ENCODE results near the gene HBEGF. TPM values are rescaled to one million over a fixed set of nuclear protein-coding genes. Genes with fewer than 3 reads are reported as not detected.

The HBEGF gene, protein sequence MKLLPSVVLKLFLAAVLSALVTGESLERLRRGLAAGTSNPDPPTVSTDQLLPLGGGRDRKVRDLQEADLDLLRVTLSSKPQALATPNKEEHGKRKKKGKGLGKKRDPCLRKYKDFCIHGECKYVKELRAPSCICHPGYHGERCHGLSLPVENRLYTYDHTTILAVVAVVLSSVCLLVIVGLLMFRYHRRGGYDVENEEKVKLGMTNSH
- 23.4 and 52.8 TPM in 2 replicates for total RNA-seq

DNA sequence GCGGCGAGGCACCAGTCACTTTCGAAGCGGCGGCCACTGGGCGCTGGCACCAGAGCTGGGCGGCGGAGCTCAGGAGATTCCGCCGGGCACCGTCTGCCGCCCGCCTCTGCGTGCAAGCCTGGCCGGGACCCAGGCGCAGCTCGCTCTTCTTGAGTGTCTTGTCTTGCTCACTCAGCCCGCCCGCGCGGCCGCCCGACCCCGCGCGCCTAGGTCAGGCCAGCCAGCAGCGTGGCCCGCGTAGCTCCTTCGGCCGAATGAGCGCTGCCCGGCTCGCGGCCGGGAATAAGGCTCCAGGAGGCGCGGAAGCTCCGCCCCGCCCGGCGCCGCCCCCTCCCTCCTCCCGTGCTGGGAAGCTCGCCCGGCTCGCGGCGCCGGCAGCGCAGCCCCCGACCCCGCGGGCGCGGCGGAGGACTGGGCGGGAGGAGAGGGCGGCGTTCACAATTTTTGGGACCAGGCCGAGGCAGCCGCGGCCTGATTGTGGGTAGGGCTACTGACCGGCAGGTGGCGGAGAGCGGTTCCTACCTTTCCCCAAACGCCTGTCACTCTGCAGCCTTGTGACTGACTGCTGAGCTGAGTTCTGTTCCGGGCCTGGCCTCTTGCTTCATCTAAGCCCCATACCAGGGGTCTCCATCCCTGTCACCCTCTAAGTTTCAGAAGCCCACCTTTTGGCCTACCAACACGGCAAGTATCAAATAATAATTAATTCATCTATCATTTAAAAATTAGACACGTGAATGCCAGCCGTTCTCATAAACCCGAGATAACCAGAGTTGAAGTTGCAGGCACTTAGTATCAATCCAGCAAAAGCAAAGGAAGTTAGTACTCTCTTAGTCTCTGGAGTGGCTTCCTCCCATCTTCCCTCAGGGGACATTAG, at the start of gene HBEGF:
Gene HBEGF, minus strand, starts transcription at position 256 of the 874 bp plus-strand sequence. CDS start 275 bp downstream, outside the sequence.
- DNase-seq (ENCODE audit: low read depth) = no peak

DNA sequence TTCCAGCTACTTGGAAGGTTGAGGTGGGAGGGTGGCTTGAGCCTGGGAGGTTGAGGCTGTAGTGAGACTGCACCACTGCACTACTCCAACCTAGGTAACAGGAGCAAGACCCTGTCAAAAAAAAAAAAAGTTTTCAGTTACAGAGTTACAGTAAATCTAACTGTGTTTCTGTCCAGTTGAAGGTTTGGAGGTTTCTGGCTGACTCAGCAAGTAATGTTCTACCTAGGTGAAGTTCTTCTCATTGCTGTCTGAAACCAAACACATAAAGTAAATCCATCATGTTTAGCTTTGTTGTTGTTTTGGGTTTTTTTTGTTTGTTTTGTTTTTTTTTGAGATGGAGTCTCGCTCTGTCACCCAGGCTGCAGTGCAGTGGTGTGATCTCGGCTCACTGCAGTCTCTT, 47.3 kb upstream of the HBEGF start:
- no peak for DNase-seq (ENCODE audit: low read depth)

DNA sequence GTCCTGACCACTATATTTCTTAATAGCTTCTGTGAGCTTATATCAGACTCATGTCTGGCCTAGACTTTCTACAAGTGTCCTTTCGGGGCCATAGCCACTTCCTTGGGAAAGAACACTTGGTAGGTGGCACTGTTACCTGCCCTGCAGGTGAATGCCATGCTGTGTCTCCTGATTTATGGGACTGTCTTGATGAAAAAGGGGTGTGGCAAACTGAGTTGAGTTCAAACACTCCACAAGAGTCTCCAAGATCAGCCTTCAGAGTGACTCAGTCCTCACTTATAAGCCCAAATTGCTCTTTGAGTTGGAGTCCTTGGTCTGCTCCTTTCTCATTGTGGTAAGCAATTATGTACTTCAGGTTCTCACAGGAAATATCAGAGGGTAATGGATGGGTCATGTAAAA, 45.3 kb upstream of the HBEGF start:
- no peak for DNase-seq (ENCODE audit: low read depth)

DNA sequence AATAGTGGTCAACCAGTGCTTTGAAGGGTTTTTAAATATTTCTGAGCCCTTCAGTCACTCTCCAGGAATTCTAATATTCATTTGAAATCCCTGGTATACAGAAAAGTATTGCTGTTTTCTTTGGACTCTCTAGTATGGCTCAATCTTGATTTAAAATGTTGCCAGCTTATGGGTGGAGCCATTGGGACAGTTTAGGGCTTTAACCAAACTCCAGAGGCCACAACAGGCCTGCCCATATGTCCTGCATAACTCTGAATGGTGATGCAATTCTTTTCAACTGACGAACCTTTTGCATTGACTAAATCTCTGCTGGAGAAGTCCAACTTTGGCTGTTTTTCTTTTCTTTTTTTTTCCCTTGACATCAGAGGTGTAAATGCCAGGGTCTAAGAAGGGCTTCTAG, 44.9 kb upstream of the HBEGF start:
- no peak for DNase-seq (ENCODE audit: low read depth)

DNA sequence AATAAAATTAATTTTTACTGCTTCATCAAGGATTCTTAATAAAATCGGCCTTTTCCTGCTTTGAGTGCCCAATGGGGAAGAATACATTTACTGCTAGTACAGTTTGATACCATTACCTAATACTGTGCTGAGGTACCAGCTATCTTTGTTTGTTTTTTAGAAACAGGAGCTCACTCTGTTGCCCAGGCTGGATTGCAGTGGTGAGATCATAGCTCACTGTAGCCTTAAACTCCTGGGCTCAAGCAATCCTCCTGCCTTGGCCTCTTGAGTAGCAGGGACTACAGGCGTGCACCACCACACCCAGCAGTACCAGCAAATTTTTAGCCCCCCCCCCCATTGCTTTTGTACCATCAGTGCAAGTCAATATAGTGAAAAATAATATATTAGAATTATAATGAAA, 41.6 kb upstream of the HBEGF start:
- no peak for DNase-seq (ENCODE audit: low read depth)

DNA sequence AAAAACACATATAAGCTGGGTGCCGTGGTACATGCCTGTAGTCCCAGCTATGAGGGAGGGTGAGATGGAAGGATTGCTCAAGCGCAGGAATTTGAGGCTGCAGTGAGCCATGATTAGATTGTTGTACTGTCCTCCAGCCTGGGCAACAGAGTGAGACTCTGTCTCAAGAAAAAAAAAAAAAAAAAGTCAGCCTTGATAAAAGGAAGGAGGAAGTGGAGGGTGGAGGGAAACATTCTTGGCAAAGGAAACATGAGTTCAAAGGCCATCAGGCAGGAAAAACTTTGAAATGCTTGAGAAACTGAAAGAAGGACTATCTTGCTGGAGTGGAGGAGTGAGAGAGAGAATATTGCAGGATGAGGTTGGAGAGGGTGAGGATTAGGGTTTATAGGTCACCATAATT, 36.9 kb upstream of the HBEGF start:
- DNase-seq (ENCODE audit: low read depth) = peak; percentile 33

DNA sequence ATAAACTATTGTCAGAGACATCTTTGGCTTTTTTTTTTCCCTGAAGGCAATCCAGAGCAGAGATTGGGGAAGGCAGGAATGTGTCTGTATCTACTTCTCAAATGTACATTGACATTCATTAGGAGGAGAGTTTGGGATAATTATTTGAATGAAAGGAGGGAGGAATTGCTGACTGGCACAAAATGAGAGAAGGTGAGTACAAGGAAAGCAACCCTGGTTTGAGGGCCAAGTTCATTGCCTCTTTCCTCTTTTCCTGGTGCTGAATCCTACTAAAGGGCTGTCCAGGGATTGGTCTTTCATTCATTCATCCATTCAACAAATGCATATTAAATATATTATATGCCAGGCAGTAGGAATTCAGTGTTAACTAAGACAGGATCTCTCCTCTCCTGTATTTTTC, 36.5 kb upstream of the HBEGF start:
- no peak for DNase-seq (ENCODE audit: low read depth)

DNA sequence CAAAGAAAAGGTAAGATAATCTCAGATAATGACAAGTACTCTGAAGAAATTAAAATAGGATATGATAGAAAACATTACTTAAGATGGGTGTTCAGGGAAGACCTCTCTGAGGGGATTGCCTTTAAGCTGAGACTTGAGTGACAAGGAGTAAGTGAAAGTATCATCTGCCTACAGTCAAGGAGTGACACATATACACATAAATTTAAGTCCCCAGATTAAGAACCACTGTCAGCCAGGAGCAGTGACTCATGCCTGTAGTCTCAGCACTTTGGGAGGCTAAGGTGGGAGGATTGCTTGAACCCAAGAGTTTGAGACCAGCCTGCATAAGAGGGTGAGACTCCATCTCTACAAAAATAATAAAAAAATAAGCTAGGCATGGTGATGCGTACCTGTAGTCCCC, 35.6 kb upstream of the HBEGF start:
- DNase-seq (ENCODE audit: low read depth) = no peak

DNA sequence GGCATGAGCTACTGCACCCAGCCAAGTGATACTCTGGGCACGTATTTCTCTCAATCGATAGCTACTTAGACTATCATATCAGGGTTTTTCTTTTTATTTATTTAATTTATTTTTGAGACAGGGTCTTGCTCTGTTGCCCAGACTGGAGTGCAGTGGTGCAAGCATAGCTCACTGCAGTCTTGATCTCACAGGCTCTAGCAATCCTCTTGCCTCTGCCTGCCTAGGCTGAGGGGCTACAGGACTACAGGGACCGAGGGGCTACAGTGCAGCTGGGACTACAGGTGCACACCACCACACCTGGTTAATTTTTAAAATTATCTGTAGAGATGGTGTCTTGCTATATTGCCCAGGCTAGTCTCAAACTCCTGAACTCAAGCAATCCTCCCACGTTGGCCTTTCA, 34.9 kb upstream of the HBEGF start:
- no peak for DNase-seq (ENCODE audit: low read depth)

DNA sequence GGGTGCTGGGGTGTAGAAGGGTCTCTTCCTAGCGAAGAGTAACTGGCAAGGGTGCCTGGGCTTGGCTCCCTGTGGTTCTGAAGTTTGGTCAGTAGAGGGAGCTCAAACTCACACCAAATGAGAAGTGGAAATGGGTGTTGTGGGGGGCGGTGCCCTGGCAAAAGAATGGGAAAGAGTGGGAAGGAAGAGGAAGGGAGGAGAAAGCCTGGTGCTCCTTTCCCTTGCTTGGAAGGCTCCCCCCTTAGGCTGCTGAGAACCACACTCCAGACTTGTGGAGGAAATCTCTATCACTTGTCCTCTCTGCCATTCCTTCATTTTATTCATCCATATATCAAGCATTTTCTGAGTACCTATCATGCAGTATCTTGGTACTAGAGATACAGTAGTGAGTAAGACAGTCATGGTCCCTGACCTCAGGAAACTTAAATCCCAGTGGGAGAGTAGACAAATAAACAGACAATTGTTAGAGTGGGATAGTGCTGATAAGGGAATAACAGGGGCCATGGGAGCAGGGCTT, 26.6 kb upstream of the HBEGF start:
- DNase-seq (ENCODE audit: low read depth) = peak; percentile 65

DNA sequence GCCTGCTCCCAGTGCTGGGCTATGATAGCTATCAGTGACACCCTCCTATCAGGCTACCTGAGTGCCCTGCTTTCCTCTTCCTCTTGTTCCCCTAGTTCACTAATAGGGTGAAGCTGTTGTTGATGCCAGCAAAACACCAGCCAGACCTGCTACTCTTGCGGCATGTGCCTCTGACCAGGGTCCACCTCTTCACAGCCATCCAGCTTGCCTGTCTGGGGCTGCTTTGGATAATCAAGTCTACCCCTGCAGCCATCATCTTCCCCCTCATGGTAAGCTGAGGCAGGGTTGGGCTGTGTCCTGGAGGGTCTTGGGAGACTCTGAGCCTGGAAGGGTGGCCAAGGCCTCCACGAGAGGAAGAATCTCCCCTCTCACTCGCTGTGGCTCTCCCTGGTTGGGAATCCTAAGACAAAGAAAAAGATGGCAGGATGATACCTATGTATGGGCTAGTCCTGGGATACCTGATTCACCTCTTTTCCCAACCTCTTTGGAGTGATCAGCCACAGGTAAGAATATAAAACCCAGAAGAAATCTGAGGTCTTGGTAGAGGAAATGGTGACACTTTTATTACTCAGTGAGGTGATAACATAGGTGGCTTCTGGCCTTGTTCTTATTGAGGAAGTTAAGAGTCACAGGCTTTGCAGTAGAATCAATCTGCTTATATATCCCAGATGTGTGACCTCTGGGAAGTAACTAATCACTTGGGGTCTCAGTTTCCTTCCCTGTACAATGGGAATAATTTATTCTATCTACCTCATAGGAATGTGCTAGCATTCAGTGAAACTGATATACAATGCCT, 25.2 kb upstream of the HBEGF start:
- DNase-seq (ENCODE audit: low read depth) = no peak

DNA sequence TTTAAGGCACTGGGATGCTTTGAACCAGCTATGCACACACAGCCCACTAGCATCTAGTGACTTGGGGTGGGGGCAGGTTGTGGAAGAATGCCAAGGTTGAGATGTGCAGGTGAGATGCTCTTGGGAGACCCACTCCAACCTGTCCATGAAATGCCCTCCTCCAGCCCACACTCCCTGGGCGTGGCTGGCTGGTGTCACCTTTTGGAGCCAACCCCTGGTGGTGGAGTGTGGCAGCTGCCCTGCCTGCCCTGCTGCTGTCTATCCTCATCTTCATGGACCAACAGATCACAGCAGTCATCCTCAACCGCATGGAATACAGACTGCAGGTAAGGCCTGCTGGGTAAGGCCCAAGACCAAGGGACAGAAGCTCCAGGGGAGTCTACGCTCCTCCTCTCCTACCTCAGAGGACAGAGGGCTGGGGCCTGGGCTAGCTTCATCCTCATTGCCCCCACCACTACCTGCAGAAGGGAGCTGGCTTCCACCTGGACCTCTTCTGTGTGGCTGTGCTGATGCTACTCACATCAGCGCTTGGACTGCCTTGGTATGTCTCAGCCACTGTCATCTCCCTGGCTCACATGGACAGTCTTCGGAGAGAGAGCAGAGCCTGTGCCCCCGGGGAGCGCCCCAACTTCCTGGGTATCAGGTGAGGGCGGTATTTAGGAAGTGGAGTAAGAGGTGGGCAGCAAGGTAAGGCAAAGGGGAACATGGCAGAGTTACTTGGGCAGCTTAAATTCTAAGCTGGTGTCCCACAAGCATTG, 21.0 kb upstream of the HBEGF start:
- no peak for DNase-seq (ENCODE audit: low read depth)

DNA sequence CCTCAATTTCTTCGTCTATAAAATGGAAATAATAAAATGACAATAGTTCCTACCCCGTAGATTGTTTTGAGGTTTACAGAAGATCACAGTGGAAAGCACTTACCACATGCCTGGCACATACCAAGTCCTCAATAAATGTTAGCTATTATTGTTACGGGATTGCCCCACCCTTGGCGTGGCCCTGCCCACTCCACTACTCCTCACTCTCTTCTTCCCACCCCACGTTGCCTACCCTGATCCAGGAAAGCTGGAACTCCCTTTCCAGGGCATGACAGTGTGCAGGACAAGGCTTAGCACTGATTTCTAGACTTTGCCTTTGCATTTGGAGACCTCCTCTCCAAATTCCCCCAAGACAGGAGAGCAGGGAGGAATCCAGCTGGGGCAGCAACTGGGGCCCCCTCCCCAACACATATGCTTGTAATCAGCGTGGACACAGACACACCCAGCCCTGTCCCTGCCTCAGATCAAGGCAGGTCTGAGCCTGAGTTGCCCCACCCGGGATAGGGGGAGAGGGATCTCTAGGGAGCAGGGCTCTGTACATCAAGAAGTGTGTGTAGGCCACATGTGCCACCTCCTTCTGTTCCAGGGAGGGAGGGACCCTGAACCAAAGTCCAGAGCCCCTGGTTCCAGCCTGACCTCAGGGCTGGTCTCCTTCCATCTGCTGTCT, 20.3 kb upstream of the HBEGF start:
- no peak for DNase-seq (ENCODE audit: low read depth)

DNA sequence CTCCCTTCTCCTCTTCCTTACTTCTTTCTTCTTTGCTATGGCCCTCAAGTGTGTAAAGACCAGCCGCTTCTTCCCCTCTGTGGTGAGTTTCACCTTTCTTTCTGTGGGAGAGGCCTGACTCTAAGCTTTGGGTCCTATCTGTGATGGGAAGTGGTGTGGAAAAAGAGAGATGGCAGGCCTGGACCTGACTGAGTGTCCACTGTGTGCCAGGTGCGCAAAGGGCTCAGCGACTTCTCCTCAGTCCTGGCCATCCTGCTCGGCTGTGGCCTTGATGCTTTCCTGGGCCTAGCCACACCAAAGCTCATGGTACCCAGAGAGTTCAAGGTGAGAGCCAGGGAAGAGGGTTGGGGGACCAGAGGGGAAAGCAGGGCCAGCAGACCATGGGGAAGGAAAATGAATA, 19.5 kb upstream of the HBEGF start:
- no peak for DNase-seq (ENCODE audit: low read depth)

DNA sequence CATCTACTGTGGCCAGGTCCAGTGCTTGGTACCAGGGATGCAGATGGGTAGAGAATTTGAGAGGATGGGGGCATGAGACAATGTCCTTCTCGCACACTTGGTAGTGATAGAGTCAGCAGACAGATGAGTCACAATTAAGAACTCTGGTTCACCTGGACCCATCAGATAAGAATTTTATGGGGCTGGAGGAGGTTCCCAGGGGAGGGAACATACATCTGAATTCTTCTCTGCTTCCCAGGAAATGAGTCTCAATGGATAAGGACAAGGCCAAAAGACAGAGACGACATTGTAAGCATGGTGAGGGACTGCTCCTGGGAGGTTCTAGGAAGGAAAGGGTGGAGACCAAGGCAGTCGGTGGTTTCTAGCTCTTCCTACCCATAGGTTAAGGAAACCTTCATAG, 18.9 kb upstream of the HBEGF start:
- no peak for DNase-seq (ENCODE audit: low read depth)

DNA sequence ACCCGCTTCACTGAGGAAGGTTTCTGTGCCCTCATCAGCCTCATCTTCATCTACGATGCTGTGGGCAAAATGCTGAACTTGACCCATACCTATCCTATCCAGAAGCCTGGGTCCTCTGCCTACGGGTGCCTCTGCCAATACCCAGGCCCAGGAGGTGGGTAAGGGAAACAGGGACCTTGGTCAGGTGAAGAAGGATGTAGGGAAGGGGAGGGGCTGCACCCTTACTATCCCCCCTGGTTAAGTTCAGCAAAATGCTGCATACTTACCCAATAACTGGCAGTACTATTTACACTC, 18.0 kb upstream of the HBEGF start:
- DNase-seq (ENCODE audit: low read depth) = no peak

DNA sequence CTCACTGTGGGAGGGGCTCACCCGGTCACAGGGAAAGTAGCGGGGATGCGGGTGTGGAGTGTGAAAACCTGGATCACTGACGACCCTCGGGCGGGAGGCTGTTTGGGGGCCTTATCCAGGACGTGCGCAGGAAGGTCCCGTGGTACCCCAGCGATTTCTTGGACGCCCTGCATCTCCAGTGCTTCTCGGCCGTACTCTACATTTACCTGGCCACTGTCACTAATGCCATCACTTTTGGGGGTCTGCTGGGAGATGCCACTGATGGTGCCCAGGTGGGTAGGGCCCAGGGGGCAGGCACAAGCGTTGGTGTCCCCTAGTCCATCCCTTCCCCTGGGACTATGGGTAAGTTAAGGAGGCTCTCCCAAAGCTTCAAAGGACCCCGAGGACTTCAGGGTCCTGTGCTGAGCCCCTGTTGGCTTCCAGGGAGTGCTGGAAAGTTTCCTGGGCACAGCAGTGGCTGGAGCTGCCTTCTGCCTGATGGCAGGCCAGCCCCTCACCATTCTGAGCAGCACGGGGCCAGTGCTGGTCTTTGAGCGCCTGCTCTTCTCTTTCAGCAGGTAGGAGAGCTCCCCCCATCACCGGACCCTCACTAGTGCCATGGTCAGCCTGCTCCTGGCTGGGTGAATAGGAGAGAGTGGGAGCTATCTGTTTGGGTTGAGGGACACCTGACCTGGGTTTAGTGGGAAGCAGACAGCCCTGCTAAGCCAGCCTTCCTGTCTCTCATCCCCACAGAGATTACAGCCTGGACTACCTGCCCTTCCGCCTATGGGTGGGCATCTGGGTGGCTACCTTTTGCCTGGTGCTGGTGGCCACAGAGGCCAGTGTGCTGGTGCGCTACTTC, 17.4 kb upstream of the HBEGF start:
- DNase-seq (ENCODE audit: low read depth) = no peak

DNA sequence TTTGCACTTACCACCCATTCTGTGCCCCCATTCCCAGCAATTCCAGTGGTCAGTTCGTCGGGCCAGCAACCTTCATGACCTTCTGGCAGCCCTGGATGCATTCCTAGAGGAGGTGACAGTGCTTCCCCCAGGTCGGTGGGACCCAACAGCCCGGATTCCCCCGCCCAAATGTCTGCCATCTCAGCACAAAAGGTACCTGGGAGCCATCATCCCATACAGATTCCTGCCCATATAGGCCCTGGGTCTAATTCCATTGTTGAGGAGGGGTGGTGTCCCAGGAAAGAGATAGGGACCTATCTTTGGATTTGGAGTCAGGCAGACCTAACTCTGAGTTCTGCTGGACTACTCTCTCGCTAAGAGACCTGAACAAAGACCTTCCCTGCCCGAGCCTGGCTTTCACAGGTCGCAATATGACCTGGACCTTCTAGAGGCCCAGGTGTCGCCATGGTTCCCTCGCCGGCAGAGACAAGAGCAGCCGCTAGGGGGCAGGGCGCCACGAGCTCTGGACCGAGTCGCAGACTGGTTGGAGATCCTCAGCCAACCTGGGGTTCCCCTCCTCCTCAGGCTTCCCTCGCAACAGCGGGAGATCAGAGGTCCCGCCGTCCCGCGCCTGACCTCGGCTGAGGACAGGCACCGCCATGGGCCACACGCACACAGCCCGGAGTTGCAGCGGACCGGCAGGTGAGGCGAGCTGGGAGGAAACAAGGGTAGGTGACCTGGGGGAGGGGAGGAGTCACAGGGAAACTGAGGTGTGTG, 16.6 kb upstream of the HBEGF start:
- DNase-seq (ENCODE audit: low read depth) = no peak

DNA sequence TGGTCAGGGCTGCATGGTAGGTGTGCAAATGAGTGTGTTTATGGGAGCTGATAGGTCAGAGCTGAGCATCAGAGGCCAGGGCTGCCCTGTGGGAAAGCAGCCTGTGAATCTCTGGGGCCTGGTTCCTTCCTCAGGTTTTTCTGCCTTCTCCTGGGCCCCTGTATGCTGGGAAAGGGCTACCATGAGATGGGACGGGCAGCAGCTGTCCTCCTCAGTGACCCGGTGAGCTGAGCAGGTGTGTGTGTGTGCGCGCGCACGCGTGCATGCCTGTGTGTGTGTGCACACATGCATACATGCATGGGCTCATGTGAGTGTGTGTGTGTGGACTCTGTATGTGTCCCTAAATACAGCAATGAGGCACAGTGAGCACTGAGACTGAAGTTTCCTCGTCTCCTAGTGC, 15.9 kb upstream of the HBEGF start:
- DNase-seq (ENCODE audit: low read depth) = no peak

DNA sequence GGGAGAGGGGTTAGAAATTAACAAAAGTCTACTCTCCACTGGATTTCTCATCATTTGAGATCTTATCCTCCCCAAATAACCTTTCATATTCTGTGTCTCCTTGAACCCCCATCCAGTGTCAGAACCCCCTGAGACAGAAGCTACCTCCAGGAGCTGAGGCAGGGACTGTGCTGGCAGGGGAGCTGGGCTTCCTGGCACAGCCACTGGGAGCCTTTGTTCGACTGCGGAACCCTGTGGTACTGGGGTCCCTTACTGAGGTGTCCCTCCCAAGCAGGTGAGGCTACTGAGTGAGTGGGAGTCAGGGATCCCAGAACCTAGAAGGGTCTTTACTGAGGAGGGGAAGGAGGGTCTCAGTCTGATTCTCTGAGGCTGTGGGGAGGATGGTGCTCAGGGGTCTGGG, 15.5 kb upstream of the HBEGF start:
- no peak for DNase-seq (ENCODE audit: low read depth)
